Activated CD8-positive, alpha-beta T cell treated with anti-CD3 and anti-CD28 coated beads for 36 hours (primary cell): ENCODE results near the gene TRUB2. TPM values are rescaled to one million over a fixed set of nuclear protein-coding genes. Genes with fewer than 3 reads are reported as not detected.

Experiments
- ATAC-seq: fragments of 200-7000 bp; cut with Tn5 transposase; one replicate; pipeline ENCODE4 v1.10.0; 2021; ENCODE audit warnings: mild to moderate bottlenecking, moderate library complexity
- CTCF ChIA-PET: fragments of 350-600 bp; sonication (Branson Sonifier 250); formaldehyde crosslinking; loops from one replicate; lab custom pipeline; 2021; ENCODE audit warnings: antibody characterized with exemption; lab: Charles Lee
- POLR2A ChIA-PET: fragments of 350-600 bp; sonication (Branson Sonifier 250); formaldehyde crosslinking; loops from one replicate; lab custom pipeline; 2021; ENCODE audit warnings: antibody characterized with exemption; lab: Charles Lee
- DNase-seq: peaks from one replicate; pipeline ENCODE4 v3.0.0-alpha.2; 2020
- H3K27ac Mint-ChIP-seq: one replicate; pipeline ENCODE4 v1.8.0; 2021; ENCODE audit warnings: mild to moderate bottlenecking, mixed read lengths
- H3K27me3 Mint-ChIP-seq: one replicate; pipeline ENCODE4 v1.8.0; 2021; ENCODE audit warnings: mixed read lengths
- H3K36me3 Mint-ChIP-seq: one replicate; pipeline ENCODE4 v1.8.0; 2021; ENCODE audit warnings: low read depth, mixed read lengths
- H3K4me1 Mint-ChIP-seq: one replicate; pipeline ENCODE4 v1.8.0; 2021; ENCODE audit warnings: low read depth, mixed read lengths
- H3K4me3 Mint-ChIP-seq: one replicate; pipeline ENCODE4 v1.8.0; 2021; ENCODE audit warnings: mild to moderate bottlenecking, moderate library complexity, mixed read lengths
- H3K9me3 Mint-ChIP-seq: one replicate; pipeline ENCODE4 v1.8.0; 2021; ENCODE audit warnings: mixed read lengths
- CTCF ChIP-seq: fragments of 200-600 bp; IDR thresholded peaks from one replicate; pipeline ENCODE4 v1.8.0; 2022; ENCODE audit warnings: antibody characterized with exemption, mild to moderate bottlenecking
- intact Hi-C: fragments of 100-400 bp; cut with micrococcal nuclease; formaldehyde crosslinking; loops from one replicate; pipeline ENCODE4 v1.10.0; 2022
- total RNA-seq, 2 experiments: library from RNA; stranded (reverse); gene quantifications; one replicate each; pipeline ENCODE4 v1.2.3, GENCODE V29; 2021

TRUB2 gene
- total RNA-seq, 2 experiments from 2014 or later: 29.7 to 30.1 TPM

GRCh38 chr9:128275198-128276007 lies 46.8 kb downstream of the TRUB2 start, which contains the start of gene GOLGA2:
GOLGA2 (minus strand) TSS chr9:128276007; CDS start chr9:128275976, 31 bp downstream.
- Mint-ChIP-seq H3K4me1 (peaks cover 35% of the 10 kb centered on the region), H3K27ac (peak within 1 kb of the TSS; percentile 94), H3K9me3 (no peaks in the 10 kb centered on the region), H3K27me3 (no peaks in the 10 kb centered on the region), H3K36me3 (no peaks in the 10 kb centered on the region), H3K4me3 (peak within 1 kb of the TSS; percentile 92)
- POLR2A ChIA-PET: interaction anchor here (0.8 kb wide), 1 partner anchor 85 kb away, joined by 3 read pairs; no protein-coding TSS in a partner anchor
- peak; percentile 54 for ATAC-seq
- no peak for TF ChIP-seq CTCF
- CTCF ChIA-PET: interaction anchor here (0.9 to 1.8 kb wide), 7 partner anchors 20 to 87 kb away, joined by 3 to 8 read pairs (median 4); no protein-coding TSS in a partner anchor
- intact Hi-C loops: no loop called here
- DNase-seq: no peak

GRCh38 chr9:128274245-128274644 lies 48.0 kb downstream of the TRUB2 start:
- intact Hi-C loops: no loop called here
- ATAC-seq: no peak
- CTCF ChIA-PET: interaction anchor here (1.0 to 1.8 kb wide), 3 partner anchors 20 to 88 kb away, joined by 3 to 5 read pairs (median 3); no protein-coding TSS in a partner anchor
- Mint-ChIP-seq H3K27me3 (no peaks in the 10 kb centered on the region), H3K4me3 (peak overlapping the region; percentile 92), H3K9me3 (no peaks in the 10 kb centered on the region), H3K4me1 (peaks cover 30% of the 10 kb centered on the region), H3K36me3 (no peaks in the 10 kb centered on the region), H3K27ac (no peak overlapping the region)
- no peak for DNase-seq
- POLR2A ChIA-PET: no interaction called here
- TF ChIP-seq CTCF: no peak

- intact Hi-C loops: no loop called here
- no peak overlapping the region for H3K27ac Mint-ChIP-seq
Observed at GRCh38 chr9:128271512-128271911, 50.7 kb downstream of the TRUB2 start.

GRCh38 chr9:128271112-128271511 lies 51.1 kb downstream of the TRUB2 start:
- DNase-seq (no peak), ATAC-seq (no peak)
- Mint-ChIP-seq H3K9me3 (no peaks in the 10 kb centered on the region), H3K36me3 (no peaks in the 10 kb centered on the region), H3K4me3 (no peak overlapping the region), H3K4me1 (peaks cover 14% of the 10 kb centered on the region), H3K27me3 (no peaks in the 10 kb centered on the region), H3K27ac (no peak overlapping the region)
- intact Hi-C loops: no loop called here
- POLR2A ChIA-PET: interaction anchor here (0.7 kb wide), 1 partner anchor 22 kb away, joined by 3 read pairs; no protein-coding TSS in a partner anchor
- CTCF ChIA-PET: interaction anchor here (1.0 to 5.6 kb wide), 2 partner anchors 16 kb away, joined by 4 to 19 read pairs; no protein-coding TSS in a partner anchor
- TF ChIP-seq CTCF: no peak

More at GRCh38 chr9:128271512-128271911, 50.7 kb downstream of the TRUB2 start:
- DNase-seq: no peak
- ChIA-PET POLR2A (no interaction called here), CTCF (interaction anchor here (1.0 kb wide), 1 partner anchor 16 kb away, joined by 4 read pairs; no protein-coding TSS in a partner anchor)
- Mint-ChIP-seq H3K4me3 (no peak overlapping the region), H3K27me3 (no peaks in the 10 kb centered on the region), H3K36me3 (no peaks in the 10 kb centered on the region), H3K9me3 (no peaks in the 10 kb centered on the region), H3K4me1 (peaks cover 16% of the 10 kb centered on the region)
- no peak for ATAC-seq
- no peak for TF ChIP-seq CTCF
